ENCODE results near the gene AHI1. TPM values are rescaled to one million over a fixed set of nuclear protein-coding genes. Genes with fewer than 3 reads are reported as not detected.

AHI1 gene
- total RNA-seq, 1 experiment from 2014 or later: 11.3 TPM

GRCh38 chr6:135465307-135465706 lies 32.2 kb downstream of the AHI1 start:
- TF ChIP-seq CTCF (IDR thresholded peaks at IDR 0.05; ENCODE audit: insufficient read depth in 1 of 2, low read depth in 1 of 2, low read length in 1 of 2, severe bottlenecking in 1 of 2, unreplicated experiment in 1 of 2): no peak
- Mint-ChIP-seq H3K4me3 (ENCODE audit: unreplicated experiment) (no peak overlapping the region), H3K36me3 (ENCODE audit: insufficient read depth, unreplicated experiment) (no peaks in the 10 kb centered on the region), H3K4me1 (ENCODE audit: low read depth, unreplicated experiment) (no peaks in the 10 kb centered on the region), H3K9me3 (ENCODE audit: unreplicated experiment) (no peaks in the 10 kb centered on the region), H3K27me3 (ENCODE audit: insufficient read depth, unreplicated experiment) (no peaks in the 10 kb centered on the region), H3K27ac (ENCODE audit: unreplicated experiment) (no peak overlapping the region)
- H3K9me3 ChIP-seq: no peaks in the 10 kb centered on the region
- no peaks in the 10 kb centered on the region for H3K4me1 ChIP-seq
- intact Hi-C loops (cut with micrococcal nuclease; ENCODE audit: unreplicated experiment): no loop called here
- no TSS peak for BruUV-seq (replicated peaks)
- H3K4me3 ChIP-seq (ENCODE audit: low read depth, low read length): no peak overlapping the region
- H3K27me3 ChIP-seq (replicated peaks; ENCODE audit: control insufficient read depth, insufficient read depth, low read length): no peaks in the 10 kb centered on the region
- ChIA-PET CTCF (no interaction called here), POLR2A (no interaction called here)
- H3K36me3 ChIP-seq (ENCODE audit: control insufficient read depth, insufficient read depth, low read length): no peaks in the 10 kb centered on the region
- no peak for DNase-seq

DNA sequence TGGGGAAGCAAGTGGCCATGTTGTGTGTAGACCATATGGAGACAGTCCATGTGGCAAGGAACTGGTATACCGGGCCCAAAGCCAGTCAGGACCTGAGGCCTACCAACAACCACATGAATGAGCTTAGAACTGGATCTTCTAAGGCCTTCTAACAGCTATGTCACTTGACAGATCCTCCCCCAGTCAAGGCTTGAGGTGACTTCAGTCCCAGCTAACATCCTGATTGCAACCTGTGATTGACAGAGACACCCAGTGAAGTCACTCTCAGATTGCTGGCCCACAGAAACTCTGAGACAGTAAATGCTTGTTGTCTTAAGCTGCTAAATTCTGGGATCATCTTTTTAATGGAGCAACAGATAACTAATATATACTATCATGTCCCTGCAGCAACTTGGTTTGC lies 32.9 kb downstream of the AHI1 start:
- DNase-seq: no peak
- Mint-ChIP-seq H3K4me1 (ENCODE audit: low read depth, unreplicated experiment) (no peaks in the 10 kb centered on the region), H3K27ac (ENCODE audit: unreplicated experiment) (no peak overlapping the region), H3K4me3 (ENCODE audit: unreplicated experiment) (no peak overlapping the region), H3K36me3 (ENCODE audit: insufficient read depth, unreplicated experiment) (no peaks in the 10 kb centered on the region), H3K27me3 (ENCODE audit: insufficient read depth, unreplicated experiment) (no peaks in the 10 kb centered on the region), H3K9me3 (ENCODE audit: unreplicated experiment) (no peaks in the 10 kb centered on the region)
- H3K27me3 ChIP-seq (replicated peaks; ENCODE audit: control insufficient read depth, insufficient read depth, low read length): no peaks in the 10 kb centered on the region
- H3K4me1 ChIP-seq: no peaks in the 10 kb centered on the region
- ChIA-PET POLR2A (no interaction called here), CTCF (no interaction called here)
- no TSS peak for BruUV-seq (replicated peaks)
- no peaks in the 10 kb centered on the region for H3K36me3 ChIP-seq (ENCODE audit: control insufficient read depth, insufficient read depth, low read length)
- TF ChIP-seq CTCF (IDR thresholded peaks at IDR 0.05; ENCODE audit: insufficient read depth in 1 of 2, low read depth in 1 of 2, low read length in 1 of 2, severe bottlenecking in 1 of 2, unreplicated experiment in 1 of 2): no peak
- H3K4me3 ChIP-seq (ENCODE audit: low read depth, low read length): no peak overlapping the region
- no peaks in the 10 kb centered on the region for H3K9me3 ChIP-seq
- intact Hi-C loops (cut with micrococcal nuclease; ENCODE audit: unreplicated experiment): no loop called here

DNA sequence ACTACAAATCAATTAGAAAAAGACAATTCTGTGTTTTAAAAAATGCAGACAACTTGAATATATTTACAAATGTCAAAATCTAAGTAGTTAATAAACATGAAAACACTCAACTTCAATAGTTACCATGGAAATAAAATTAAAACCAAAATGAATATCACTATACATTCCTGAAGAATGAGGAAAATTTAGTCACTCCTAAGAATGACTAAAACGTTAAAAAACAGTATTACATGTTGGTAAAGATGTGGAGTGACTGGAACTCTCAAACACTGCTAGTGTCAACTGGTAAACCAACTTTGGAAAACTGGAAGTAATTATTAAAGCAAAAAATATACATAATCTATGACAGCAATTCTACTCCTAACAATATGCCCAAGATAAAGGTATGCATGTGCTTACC lies 36.3 kb downstream of the AHI1 start:
- Mint-ChIP-seq H3K27ac (ENCODE audit: unreplicated experiment) (no peak overlapping the region), H3K4me3 (ENCODE audit: unreplicated experiment) (no peak overlapping the region), H3K9me3 (ENCODE audit: unreplicated experiment) (no peaks in the 10 kb centered on the region), H3K36me3 (ENCODE audit: insufficient read depth, unreplicated experiment) (no peaks in the 10 kb centered on the region), H3K27me3 (ENCODE audit: insufficient read depth, unreplicated experiment) (no peaks in the 10 kb centered on the region), H3K4me1 (ENCODE audit: low read depth, unreplicated experiment) (no peaks in the 10 kb centered on the region)
- no peaks in the 10 kb centered on the region for H3K27me3 ChIP-seq (replicated peaks; ENCODE audit: control insufficient read depth, insufficient read depth, low read length)
- H3K9me3 ChIP-seq: no peaks in the 10 kb centered on the region
- no peak for TF ChIP-seq CTCF (IDR thresholded peaks at IDR 0.05; ENCODE audit: insufficient read depth in 1 of 2, low read depth in 1 of 2, low read length in 1 of 2, severe bottlenecking in 1 of 2, unreplicated experiment in 1 of 2)
- ChIA-PET CTCF (no interaction called here), POLR2A (no interaction called here)
- H3K4me3 ChIP-seq (ENCODE audit: low read depth, low read length): no peak overlapping the region
- no peak for DNase-seq
- intact Hi-C loops (cut with micrococcal nuclease; ENCODE audit: unreplicated experiment): no loop called here
- H3K4me1 ChIP-seq: no peaks in the 10 kb centered on the region
- no TSS peak for BruUV-seq (replicated peaks)
- no peaks in the 10 kb centered on the region for H3K36me3 ChIP-seq (ENCODE audit: control insufficient read depth, insufficient read depth, low read length)

Data from Caco-2 (cell line).